Activated B cell treated with CpG ODN at 0.5 μM for 24 hours (primary cell): Measurements from ENCODE around the gene CD34. TPM values are rescaled to one million over a fixed set of nuclear protein-coding genes. Genes with fewer than 3 reads are reported as not detected.
"Not testable (repeated sequence)": the region's sequence is repeated elsewhere in the genome, so short reads cannot be mapped to it uniquely, and the experiment has no call there.

Source experiments
- ATAC-seq: fragments of 200-7000 bp; cut with Tn5 transposase; one replicate; pipeline ENCODE4 v1.10.0; 2021; ENCODE audit warnings: low read depth, mild to moderate bottlenecking, moderate library complexity
- CTCF ChIA-PET: fragments of 350-600 bp; sonication (Branson Sonifier 250); formaldehyde crosslinking; loops from one replicate; lab custom pipeline; 2021; ENCODE audit warnings: antibody characterized with exemption; lab: Charles Lee
- POLR2A ChIA-PET: fragments of 350-600 bp; sonication (Branson Sonifier 250); formaldehyde crosslinking; loops from one replicate; lab custom pipeline; 2021; ENCODE audit warnings: antibody characterized with exemption; lab: Charles Lee
- DNase-seq: peaks from one replicate; pipeline ENCODE4 v3.0.0; 2022
- H3K27ac Mint-ChIP-seq: one replicate; pipeline ENCODE4 v1.8.0; 2020; ENCODE audit warnings: mixed read lengths
- H3K27me3 Mint-ChIP-seq: one replicate; pipeline ENCODE4 v1.8.0; 2021; ENCODE audit warnings: mixed read lengths
- H3K36me3 Mint-ChIP-seq: one replicate; pipeline ENCODE4 v1.8.0; 2021; ENCODE audit warnings: low read depth, mixed read lengths
- H3K4me1 Mint-ChIP-seq: one replicate; pipeline ENCODE4 v1.8.0; 2021; ENCODE audit warnings: mixed read lengths
- H3K4me3 Mint-ChIP-seq: one replicate; pipeline ENCODE4 v1.8.0; 2020; ENCODE audit warnings: mild to moderate bottlenecking, mixed read lengths
- H3K9me3 Mint-ChIP-seq: one replicate; pipeline ENCODE4 v1.8.0; 2020; ENCODE audit warnings: mixed read lengths
- CTCF ChIP-seq: fragments of 200-600 bp; IDR thresholded peaks from one replicate; pipeline ENCODE4 v1.8.0; 2022; ENCODE audit warnings: antibody characterized with exemption, mild to moderate bottlenecking
- intact Hi-C: fragments of 100-400 bp; cut with micrococcal nuclease; formaldehyde crosslinking; loops from one replicate; pipeline ENCODE4 v1.15.1; 2024
- total RNA-seq: library from RNA; stranded (reverse); gene quantifications from 2 replicates; pipeline ENCODE4 v1.2.3, GENCODE V29; 2022

The CD34 gene
- total RNA-seq, 1 donor from 2014 or later: not detected

GRCh38 chr1:207882692-207883091, 28.2 kb downstream of the CD34 start:
- Mint-ChIP-seq H3K27me3 (peaks cover 7% of the 10 kb centered on the region), H3K4me3 (peak overlapping the region; percentile 82), H3K36me3 (no peaks in the 10 kb centered on the region), H3K27ac (peak overlapping the region; percentile 72), H3K4me1 (peaks cover 24% of the 10 kb centered on the region), H3K9me3 (no peaks in the 10 kb centered on the region)
- no peak for DNase-seq
- no peak for TF ChIP-seq CTCF
- intact Hi-C loops: loop anchor here (1.0 to 2.0 kb wide), 2 partner anchors 9 to 14 kb away; no protein-coding TSS in a partner anchor
- ChIA-PET CTCF (interaction anchor here (2.9 to 6.3 kb wide), 5 partner anchors 10 to 85 kb away, joined by 12 to 85 read pairs (median 47); no protein-coding TSS in a partner anchor), POLR2A (interaction anchor here (1.2 to 3.9 kb wide), 3 partner anchors 9 to 59 kb away, joined by 5 to 37 read pairs (median 7); no protein-coding TSS in a partner anchor)
- ATAC-seq: no peak

- ATAC-seq (no peak), DNase-seq (no peak)
- TF ChIP-seq CTCF: no peak
- peaks cover 2% of the 10 kb centered on the region for H3K27me3 Mint-ChIP-seq
- no peak overlapping the region for H3K27ac Mint-ChIP-seq
- H3K4me1 Mint-ChIP-seq: peaks cover 28% of the 10 kb centered on the region
- no peak overlapping the region for H3K4me3 Mint-ChIP-seq
- intact Hi-C loops: no loop called here
- no peaks in the 10 kb centered on the region for H3K36me3 Mint-ChIP-seq
- ChIA-PET CTCF (interaction anchor here (0.6 kb wide), 1 partner anchor 802 kb away, joined by 3 read pairs; no protein-coding TSS in a partner anchor), POLR2A (no interaction called here)
- no peaks in the 10 kb centered on the region for H3K9me3 Mint-ChIP-seq
Measured at GRCh38 chr1:207878939-207879338, 32.0 kb downstream of the CD34 start.

- H3K9me3 Mint-ChIP-seq, intact Hi-C loops, H3K36me3 Mint-ChIP-seq, H3K4me3 Mint-ChIP-seq, DNase-seq, H3K27ac Mint-ChIP-seq, H3K27me3 Mint-ChIP-seq, ATAC-seq: not testable (repeated sequence)
- POLR2A ChIA-PET: interaction anchor here (17.4 kb wide), 1 partner anchor 53 kb away, joined by 547 read pairs; no protein-coding TSS in a partner anchor
- CTCF ChIA-PET: interaction anchor here (0.6 kb wide), 1 partner anchor 9 kb away, joined by 3 read pairs; no protein-coding TSS in a partner anchor
- peaks cover 29% of the 10 kb centered on the region for H3K4me1 Mint-ChIP-seq
Measured at GRCh38 chr1:207877914-207878313, 33.0 kb downstream of the CD34 start.

GRCh38 chr1:207876131-207876530, 34.8 kb downstream of the CD34 start:
- H3K27me3 Mint-ChIP-seq: peaks cover 2% of the 10 kb centered on the region
- ATAC-seq: peak; percentile 40
- DNase-seq: no peak
- H3K27ac Mint-ChIP-seq: no peak overlapping the region
- no peaks in the 10 kb centered on the region for H3K9me3 Mint-ChIP-seq
- intact Hi-C loops: no loop called here
- H3K4me1 Mint-ChIP-seq: peaks cover 38% of the 10 kb centered on the region
- CTCF ChIA-PET: interaction anchor here (1.0 to 17.8 kb wide), 5 partner anchors 9 to 256 kb away, joined by 3 to 397 read pairs (median 9); no protein-coding TSS in a partner anchor
- no peak for TF ChIP-seq CTCF
- H3K36me3 Mint-ChIP-seq: no peaks in the 10 kb centered on the region
- POLR2A ChIA-PET: interaction anchor here (1.1 to 17.4 kb wide), 3 partner anchors 8 to 51 kb away, joined by 3 to 547 read pairs (median 5); no protein-coding TSS in a partner anchor
- H3K4me3 Mint-ChIP-seq: no peak overlapping the region

GRCh38 chr1:207875532-207875931, 35.4 kb downstream of the CD34 start:
- H3K27me3 Mint-ChIP-seq: peaks cover 2% of the 10 kb centered on the region
- no peak for TF ChIP-seq CTCF
- no peaks in the 10 kb centered on the region for H3K9me3 Mint-ChIP-seq
- no peak for DNase-seq
- no peaks in the 10 kb centered on the region for H3K36me3 Mint-ChIP-seq
- ATAC-seq: no peak
- ChIA-PET POLR2A (interaction anchor here (1.1 to 17.4 kb wide), 3 partner anchors 8 to 51 kb away, joined by 3 to 547 read pairs (median 5); no protein-coding TSS in a partner anchor), CTCF (interaction anchor here (0.6 to 17.8 kb wide), 5 partner anchors 10 to 908 kb away, joined by 3 to 397 read pairs (median 9); no protein-coding TSS in a partner anchor)
- intact Hi-C loops: no loop called here
- H3K4me1 Mint-ChIP-seq: peaks cover 43% of the 10 kb centered on the region
- no peak overlapping the region for H3K4me3 Mint-ChIP-seq
- no peak overlapping the region for H3K27ac Mint-ChIP-seq
